Effector CD8-positive, alpha-beta T cell (primary cell): Measurements from ENCODE around the gene CD52.
"Not testable (repeated sequence)": the region's sequence is repeated elsewhere in the genome, so short reads cannot be mapped to it uniquely, and the experiment has no call there.

Experiments used
- DNase-seq: peaks from one replicate; lab custom pipeline; 2025; lab: John Stamatoyannopoulos, UW

The CD52 gene

GRCh38 chr1:26284597-26285347 is 33.0 kb upstream of the CD52 start:
- DNase-seq: peak; percentile 76

- no peak for DNase-seq
Measured at GRCh38 chr1:26285366-26286063, 32.2 kb upstream of the CD52 start.

GRCh38 chr1:26286064-26286416 is 31.7 kb upstream of the CD52 start:
- no peak for DNase-seq

GRCh38 chr1:26287033-26287711 is 30.6 kb upstream of the CD52 start:
- peak; percentile 28 for DNase-seq

- DNase-seq: no peak
Measured at GRCh38 chr1:26287811-26288210, 29.9 kb upstream of the CD52 start.

GRCh38 chr1:26288311-26288941 is 29.3 kb upstream of the CD52 start:
- DNase-seq: no peak

- DNase-seq: no peak
Measured at GRCh38 chr1:26289158-26290059, 28.3 kb upstream of the CD52 start.

- DNase-seq: no peak
Measured at GRCh38 chr1:26290122-26290881, 27.5 kb upstream of the CD52 start.

GRCh38 chr1:26290882-26291261 is 26.9 kb upstream of the CD52 start:
- no peak for DNase-seq

- no peak for DNase-seq
Measured at GRCh38 chr1:26291433-26291832, 26.3 kb upstream of the CD52 start.

GRCh38 chr1:26291939-26292338 is 25.8 kb upstream of the CD52 start:
- DNase-seq: no peak

- not testable (repeated sequence) for DNase-seq
Measured at GRCh38 chr1:26292735-26293134, 25.0 kb upstream of the CD52 start.

- no peak for DNase-seq
Measured at GRCh38 chr1:26293911-26294463, 23.8 kb upstream of the CD52 start.

GRCh38 chr1:26295194-26296138 is 22.3 kb upstream of the CD52 start:
- no peak for DNase-seq

GRCh38 chr1:26296340-26297056 is 21.3 kb upstream of the CD52 start:
- DNase-seq: no peak

- no peak for DNase-seq
Measured at GRCh38 chr1:26297057-26297790, 20.5 kb upstream of the CD52 start.

GRCh38 chr1:26297791-26298124 is 20.0 kb upstream of the CD52 start:
- DNase-seq: no peak
